DOHH2 (cell line): ENCODE results near the gene PPM1J.

Source experiments
- CTCF ChIP-seq: fragments of 200-600 bp; sonication (generic); IDR thresholded peaks from one replicate; pipeline ENCODE4 v1.5.1; 2014; ENCODE audit warnings: antibody characterized with exemption, mild to moderate bottlenecking, low read depth, low read length; ENCODE audit not compliant: poor library complexity, severe bottlenecking
- EZH2phosphoT487 ChIP-seq: fragments of 200-600 bp; sonication (generic); IDR thresholded peaks from 2 replicates; pipeline ENCODE4 v1.6.1; 2017; ENCODE audit warnings: borderline replicate concordance, mild to moderate bottlenecking, antibody characterized with exemption, low read length, moderate library complexity, mixed read lengths

- TF ChIP-seq CTCF (no peak), EZH2phosphoT487 (no peak)
These were observed 8.5 kb downstream of the PPM1J start, which contains the start of gene RHOC for GRCh38 chr1:112706505-112707220.
